Large intestine (tissue), 3 donors: ENCODE data around the gene ALG9. TPM values are rescaled to one million over a fixed set of nuclear protein-coding genes. Genes with fewer than 3 reads are reported as not detected.
"Not testable (repeated sequence)": the region's sequence is repeated elsewhere in the genome, so short reads cannot be mapped to it uniquely, and the experiment has no call there.

ENCODE experiments used
- DNase-seq, 2 donors: peaks; one replicate each; pipeline versions ENCODE4 v3.0.0 to v3.0.0-alpha.2; 2013
- H3K27ac ChIP-seq: one replicate; pipeline ENCODE4 v1.5.1; 2013; ENCODE audit warnings: low read length
- H3K27me3 ChIP-seq: 2 replicates; pipeline ENCODE4 v1.6.1; 2013; ENCODE audit warnings: low read length; ENCODE audit not compliant: control insufficient read depth, insufficient read depth
- H3K36me3 ChIP-seq: 2 replicates; pipeline ENCODE4 v1.6.1; 2013; ENCODE audit warnings: low read length; ENCODE audit not compliant: control insufficient read depth, insufficient read depth
- H3K4me1 ChIP-seq: one replicate; pipeline ENCODE4 v1.6.1; 2013; ENCODE audit warnings: low read length; ENCODE audit not compliant: control insufficient read depth, insufficient read depth
- H3K4me3 ChIP-seq: one replicate; pipeline ENCODE4 v1.5.1; 2013; ENCODE audit warnings: low read length
- H3K9me3 ChIP-seq: one replicate; pipeline ENCODE4 v1.6.1; 2013; ENCODE audit warnings: mild to moderate bottlenecking, low read depth, low read length, moderate library complexity; ENCODE audit not compliant: control insufficient read depth
- WGBS: methylation state at CpG from one replicate; pipeline ENCODE4 v1.1.5; 2013; ENCODE audit warnings: low lambda C conversion rate; ENCODE audit not compliant: insufficient coverage; 5-methylcytosine and 5-hydroxymethylcytosine counted together
- polyA plus RNA-seq: library from polyadenylated mRNA; unstranded; fragments of 120-200 nt; gene quantifications from one replicate; pipeline ENCODE4 v1.2.1, GENCODE V29; 2013

ALG9 gene
- polyA plus RNA-seq, 1 donor = 31.1 TPM

DNA sequence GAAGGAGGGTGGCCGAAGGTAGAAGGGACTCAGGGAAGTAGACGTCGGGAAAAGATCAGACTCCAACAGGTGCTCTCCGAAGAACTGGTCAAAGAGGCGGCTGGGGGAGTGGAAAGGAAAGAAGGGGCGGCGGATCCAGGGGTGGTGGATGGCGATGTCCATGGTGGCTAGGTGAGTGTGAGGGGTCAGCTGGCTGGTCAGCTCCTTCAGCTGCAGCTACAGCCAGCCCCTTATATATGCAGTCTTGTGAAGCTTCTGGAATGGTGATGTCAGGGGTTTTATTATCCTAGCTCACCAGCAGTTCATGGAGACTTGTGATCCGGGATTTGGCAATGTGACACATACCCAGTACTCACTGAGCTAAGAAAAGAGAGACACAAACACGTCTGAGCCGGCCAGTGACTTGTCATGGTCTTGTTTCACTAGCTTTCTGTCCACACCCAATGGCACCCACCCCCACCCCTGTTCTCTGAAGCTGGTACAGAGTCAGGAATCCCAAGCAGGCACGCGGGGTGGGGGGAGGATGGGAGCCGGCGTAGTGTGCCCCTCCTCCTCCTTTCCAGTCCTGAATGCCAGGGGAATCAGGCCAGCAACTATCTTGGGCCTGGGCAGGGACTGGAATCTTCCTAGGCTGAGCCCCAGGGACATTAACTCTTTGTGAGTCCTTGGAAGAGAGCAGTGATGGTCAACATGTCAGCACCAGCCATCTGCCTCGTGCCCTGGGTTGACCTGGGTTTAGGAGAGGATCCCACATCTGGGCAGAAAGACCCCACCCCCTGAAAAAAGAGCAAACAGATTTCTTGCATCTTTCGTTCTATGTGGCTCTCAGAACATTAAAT, 40.4 kb upstream of the ALG9 start, which contains the start of gene CRYAB:
TSS of gene CRYAB (minus strand) at position 208 of the 839 bp plus-strand sequence. CDS start at position 162, 46 bp downstream.
- Histone ChIP-seq H3K4me3 (peak within 1 kb of the TSS; percentile 29), H3K4me1 (peaks cover 14% of the 10 kb centered on the region), H3K36me3 (no peaks in the 10 kb centered on the region), H3K27ac (peak within 1 kb of the TSS; percentile 65), H3K9me3 (no peaks in the 10 kb centered on the region), H3K27me3 (peaks cover 14% of the 10 kb centered on the region)
- WGBS = 95% methylated on average over 4 of the region's 17 CpGs
- peak; percentile 48 to 70 for DNase-seq

DNA sequence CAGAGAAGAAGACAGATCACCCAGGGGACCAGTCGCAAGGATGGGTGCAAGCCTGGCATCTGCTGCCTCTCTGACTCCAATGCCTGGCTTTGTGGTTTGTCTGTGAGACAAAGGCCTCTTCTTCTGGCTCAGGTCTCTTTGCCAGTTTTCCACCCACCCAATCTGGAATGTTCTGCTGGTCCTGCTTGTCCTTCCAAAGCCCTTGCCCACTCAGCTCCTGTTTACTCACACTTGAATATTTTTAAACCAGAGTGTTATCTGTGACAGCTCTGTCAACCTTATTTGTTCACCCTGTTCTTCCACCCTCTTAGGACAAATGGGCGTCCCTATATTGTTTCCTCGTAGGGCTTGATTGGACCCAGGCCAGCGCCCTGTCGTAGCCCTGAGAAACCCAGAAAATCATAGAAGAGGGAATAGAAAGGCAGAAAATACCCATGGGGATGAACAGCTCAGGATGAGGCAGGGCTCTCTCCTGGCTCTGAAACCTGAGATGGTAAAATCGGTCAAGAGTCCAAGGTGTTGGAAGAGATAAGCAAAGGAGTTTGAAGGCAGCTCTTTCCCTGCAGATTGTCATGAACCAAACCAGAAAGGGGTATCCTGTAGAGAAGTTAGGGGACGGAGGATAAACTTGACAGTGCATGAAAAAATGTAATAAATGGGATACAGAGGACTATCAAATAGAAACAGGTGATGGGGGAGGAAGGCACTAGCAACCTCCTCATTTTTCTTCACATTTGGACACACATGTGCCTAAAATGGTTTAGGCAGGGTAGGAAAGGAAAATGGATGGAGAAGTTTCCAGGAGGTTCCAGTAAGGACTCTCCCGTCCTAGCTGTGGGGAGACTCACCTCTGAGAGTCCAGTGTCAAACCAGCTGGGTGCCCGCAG, 39.5 kb upstream of the ALG9 start:
- peak overlapping the region; percentile 29 for H3K4me3 ChIP-seq
- peak overlapping the region; percentile 65 for H3K27ac ChIP-seq
- no peaks in the 10 kb centered on the region for H3K36me3 ChIP-seq
- peaks cover 14% of the 10 kb centered on the region for H3K27me3 ChIP-seq
- 60% methylated on average over 2 of the region's 9 CpGs for WGBS
- DNase-seq = peak in 1 of 2 donors; percentile 30
- peaks cover 14% of the 10 kb centered on the region for H3K4me1 ChIP-seq
- no peaks in the 10 kb centered on the region for H3K9me3 ChIP-seq

- Histone ChIP-seq H3K4me1 (peaks cover 14% of the 10 kb centered on the region), H3K27ac (no peak overlapping the region), H3K27me3 (peaks cover 14% of the 10 kb centered on the region), H3K4me3 (no peak overlapping the region), H3K36me3 (no peaks in the 10 kb centered on the region), H3K9me3 (no peaks in the 10 kb centered on the region)
- WGBS = no CpG with 5 or more reads among the region's 5 CpGs
- no peak for DNase-seq
These were observed 38.0 kb upstream of the ALG9 start for GRCh38 chr11:111909378-111909777.

GRCh38 chr11:111908639-111909305, 37.4 kb upstream of the ALG9 start:
- Histone ChIP-seq H3K27me3 (peaks cover 14% of the 10 kb centered on the region), H3K36me3 (no peaks in the 10 kb centered on the region), H3K4me3 (no peak overlapping the region), H3K9me3 (no peaks in the 10 kb centered on the region), H3K27ac (no peak overlapping the region), H3K4me1 (peaks cover 14% of the 10 kb centered on the region)
- DNase-seq = no peak
- WGBS = no CpG with 5 or more reads among the region's 5 CpGs

GRCh38 chr11:111906680-111907079, 35.3 kb upstream of the ALG9 start:
- Histone ChIP-seq H3K9me3 (no peaks in the 10 kb centered on the region), H3K4me3 (no peak overlapping the region), H3K27me3 (no peaks in the 10 kb centered on the region), H3K36me3 (no peaks in the 10 kb centered on the region), H3K4me1 (peaks cover 7% of the 10 kb centered on the region), H3K27ac (no peak overlapping the region)
- DNase-seq = no peak
- no CpG with 5 or more reads among the region's 1 CpG for WGBS

- Histone ChIP-seq H3K27ac (no peak overlapping the region), H3K4me1 (no peaks in the 10 kb centered on the region), H3K36me3 (no peaks in the 10 kb centered on the region), H3K27me3 (no peaks in the 10 kb centered on the region), H3K4me3 (no peak overlapping the region), H3K9me3 (no peaks in the 10 kb centered on the region)
- WGBS = 80% methylated on average over 2 of the region's 2 CpGs
- no peak for DNase-seq
These were observed 34.0 kb upstream of the ALG9 start for GRCh38 chr11:111905411-111905810.

DNA sequence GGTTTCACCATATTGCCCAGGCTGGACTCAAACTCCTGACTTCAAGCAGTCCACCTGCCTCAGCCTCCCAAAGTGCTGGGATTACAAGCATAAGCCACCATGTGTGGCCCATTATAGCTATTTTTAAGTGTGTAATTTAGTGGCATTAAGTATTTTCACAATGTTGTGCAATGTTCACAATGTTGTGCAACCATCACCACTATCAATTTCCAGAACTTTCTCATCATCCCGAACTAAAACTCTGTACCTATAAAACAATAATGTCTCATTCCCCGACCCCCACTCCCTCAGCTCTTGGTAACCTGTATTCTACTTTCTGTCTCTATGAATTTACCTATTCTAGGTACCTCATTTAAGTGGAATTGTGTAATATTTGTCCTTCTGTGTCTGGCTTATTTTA, 15.5 kb upstream of the ALG9 start:
- Histone ChIP-seq H3K9me3 (no peaks in the 10 kb centered on the region), H3K27me3 (no peaks in the 10 kb centered on the region), H3K4me1 (no peaks in the 10 kb centered on the region), H3K4me3 (no peak overlapping the region), H3K36me3 (no peaks in the 10 kb centered on the region), H3K27ac (no peak overlapping the region)
- 95% methylated on average over 2 of the region's 2 CpGs for WGBS
- DNase-seq = no peak

DNA sequence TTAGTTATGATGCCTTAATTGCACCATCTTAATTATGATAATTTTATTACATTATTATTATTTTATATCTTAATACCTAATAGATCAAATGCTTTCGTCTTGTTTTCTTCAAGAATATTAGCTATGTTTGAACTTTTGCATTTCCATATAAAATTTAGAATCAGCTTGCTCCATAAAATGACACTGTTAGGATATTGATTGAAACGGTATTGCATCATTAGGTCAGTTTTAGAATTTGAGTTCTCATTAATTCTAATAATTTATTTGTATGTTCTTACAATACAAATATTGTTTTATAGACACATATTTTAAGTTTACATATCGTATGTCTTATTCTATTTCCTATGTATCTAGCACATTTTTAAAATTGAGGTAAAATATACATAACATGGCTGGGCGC, 14.7 kb upstream of the ALG9 start:
- Histone ChIP-seq H3K36me3 (no peaks in the 10 kb centered on the region), H3K27me3 (no peaks in the 10 kb centered on the region), H3K9me3 (no peaks in the 10 kb centered on the region), H3K4me3 (no peak overlapping the region), H3K27ac (no peak overlapping the region), H3K4me1 (no peaks in the 10 kb centered on the region)
- no peak for DNase-seq
- WGBS = 100% methylated on average over 3 of the region's 4 CpGs

- WGBS = 72% methylated on average over 3 of the region's 4 CpGs
- H3K27me3 ChIP-seq, H3K4me3 ChIP-seq, H3K27ac ChIP-seq, H3K36me3 ChIP-seq, DNase-seq, H3K4me1 ChIP-seq, H3K9me3 ChIP-seq: not testable (repeated sequence)
These were observed 13.7 kb upstream of the ALG9 start for GRCh38 chr11:111885053-111885452.

GRCh38 chr11:111882202-111882601, 10.8 kb upstream of the ALG9 start:
- no CpG with 5 or more reads among the region's 5 CpGs for WGBS
- Histone ChIP-seq H3K9me3 (no peaks in the 10 kb centered on the region), H3K27me3 (no peaks in the 10 kb centered on the region)

More at GRCh38 chr11:111882202-111882601, 10.8 kb upstream of the ALG9 start:
- Histone ChIP-seq H3K4me3 (no peak overlapping the region), H3K36me3 (no peaks in the 10 kb centered on the region), H3K27ac (no peak overlapping the region), H3K4me1 (peaks cover 13% of the 10 kb centered on the region)
- no peak for DNase-seq
